Gastrocnemius medialis (tissue), 4 donors: ENCODE measurements around the gene SV2C.

Source experiments
- POLR2A ChIP-seq, 2 donors: fragments of 450-650 bp; IDR thresholded peaks; one replicate each; pipeline ENCODE4 v1.6.1; 2017; ENCODE audit warnings: antibody characterized with exemption in 2 of 2, mild to moderate bottlenecking in 2 of 2, moderate library complexity in 2 of 2
- TF ChIP-seq, protein P1 (sequence below), 5 experiments: fragments of 450-650 bp in 3 of 5; fragments of 200-600 bp in 2 of 5; sonication (generic) in 2 of 5; IDR thresholded peaks in 4 of 5; conservative IDR thresholded peaks in 1 of 5; 1 replicate in 4 of 5; 2 replicates in 1 of 5; pipeline ENCODE4 v1.5.1; 2016 to 2019; ENCODE audit warnings: antibody characterized with exemption in 5 of 5, mild to moderate bottlenecking in 3 of 5, moderate library complexity in 3 of 5

DNA sequence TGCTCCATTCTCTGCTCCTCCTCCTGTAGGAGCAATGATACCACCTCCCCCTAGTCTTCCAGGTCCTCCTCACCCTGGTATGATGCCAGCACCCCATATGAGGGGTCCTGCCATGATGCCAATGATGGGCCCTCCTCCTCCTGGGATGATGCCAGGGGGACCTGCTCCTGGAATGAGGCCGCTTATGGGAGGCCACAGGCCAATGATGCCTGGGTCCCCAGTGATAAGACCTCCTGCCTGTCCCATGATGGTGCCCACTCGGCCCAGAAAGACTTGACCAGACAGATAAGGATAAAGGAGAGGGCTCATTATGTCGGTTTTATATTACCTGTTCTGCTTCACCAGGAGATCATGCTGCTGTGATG, 293.7 kb downstream of the SV2C start:
- TF ChIP-seq, protein P1, sequence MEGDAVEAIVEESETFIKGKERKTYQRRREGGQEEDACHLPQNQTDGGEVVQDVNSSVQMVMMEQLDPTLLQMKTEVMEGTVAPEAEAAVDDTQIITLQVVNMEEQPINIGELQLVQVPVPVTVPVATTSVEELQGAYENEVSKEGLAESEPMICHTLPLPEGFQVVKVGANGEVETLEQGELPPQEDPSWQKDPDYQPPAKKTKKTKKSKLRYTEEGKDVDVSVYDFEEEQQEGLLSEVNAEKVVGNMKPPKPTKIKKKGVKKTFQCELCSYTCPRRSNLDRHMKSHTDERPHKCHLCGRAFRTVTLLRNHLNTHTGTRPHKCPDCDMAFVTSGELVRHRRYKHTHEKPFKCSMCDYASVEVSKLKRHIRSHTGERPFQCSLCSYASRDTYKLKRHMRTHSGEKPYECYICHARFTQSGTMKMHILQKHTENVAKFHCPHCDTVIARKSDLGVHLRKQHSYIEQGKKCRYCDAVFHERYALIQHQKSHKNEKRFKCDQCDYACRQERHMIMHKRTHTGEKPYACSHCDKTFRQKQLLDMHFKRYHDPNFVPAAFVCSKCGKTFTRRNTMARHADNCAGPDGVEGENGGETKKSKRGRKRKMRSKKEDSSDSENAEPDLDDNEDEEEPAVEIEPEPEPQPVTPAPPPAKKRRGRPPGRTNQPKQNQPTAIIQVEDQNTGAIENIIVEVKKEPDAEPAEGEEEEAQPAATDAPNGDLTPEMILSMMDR (IDR thresholded peaks at IDR 0.05 in 4 of 5, conservative IDR thresholded peaks at IDR 0.05 in 1 of 5) = no peak
- TF ChIP-seq POLR2A (IDR thresholded peaks at IDR 0.05) = no peak
